Subcutaneous abdominal adipose tissue (tissue), 5 donors: ENCODE results near the gene USP40.
A peak's percentile ranks its signal among the peaks of the same experiment; 100 is the strongest.

Experiments used
- H3K27ac ChIP-seq: one replicate; pipeline ENCODE4 v1.7.0; 2013; ENCODE audit warnings: low read depth, mild to moderate bottlenecking, inconsistent platforms, low read length, moderate library complexity
- H3K27me3 ChIP-seq, 5 donors: one replicate each; pipeline ENCODE4 v1.7.0; 2013; ENCODE audit warnings: low read length in 5 of 5, inconsistent platforms in 1 of 5; ENCODE audit not compliant: control insufficient read depth in 5 of 5, insufficient read depth in 4 of 5
- H3K36me3 ChIP-seq, 5 donors: one replicate each; pipeline ENCODE4 v1.7.0; 2013; ENCODE audit warnings: low read length in 5 of 5; ENCODE audit not compliant: control insufficient read depth in 5 of 5, insufficient read depth in 5 of 5
- H3K4me1 ChIP-seq, 5 donors: one replicate each; pipeline ENCODE4 v1.7.0; 2013; ENCODE audit warnings: low read length in 5 of 5, mild to moderate bottlenecking in 3 of 5, moderate library complexity in 1 of 5; ENCODE audit not compliant: control insufficient read depth in 5 of 5, insufficient read depth in 5 of 5
- H3K4me3 ChIP-seq, 5 donors: one replicate each; pipeline ENCODE4 v1.7.0; 2013; ENCODE audit warnings: low read length in 5 of 5, low read depth in 1 of 5
- H3K9ac ChIP-seq, 5 donors: one replicate each; pipeline ENCODE4 v1.7.0; 2013; ENCODE audit warnings: low read length in 5 of 5, mild to moderate bottlenecking in 4 of 5, moderate library complexity in 3 of 5
- H3K9me3 ChIP-seq, 5 donors: one replicate each; pipeline ENCODE4 v1.7.0; 2013; ENCODE audit warnings: low read length in 5 of 5; ENCODE audit not compliant: control insufficient read depth in 5 of 5
- donor health status: healthy.
- donor health status: healthy.
- donor health status: healthy.
- donor health status: healthy.
- donor health status: healthy.

USP40 gene

DNA sequence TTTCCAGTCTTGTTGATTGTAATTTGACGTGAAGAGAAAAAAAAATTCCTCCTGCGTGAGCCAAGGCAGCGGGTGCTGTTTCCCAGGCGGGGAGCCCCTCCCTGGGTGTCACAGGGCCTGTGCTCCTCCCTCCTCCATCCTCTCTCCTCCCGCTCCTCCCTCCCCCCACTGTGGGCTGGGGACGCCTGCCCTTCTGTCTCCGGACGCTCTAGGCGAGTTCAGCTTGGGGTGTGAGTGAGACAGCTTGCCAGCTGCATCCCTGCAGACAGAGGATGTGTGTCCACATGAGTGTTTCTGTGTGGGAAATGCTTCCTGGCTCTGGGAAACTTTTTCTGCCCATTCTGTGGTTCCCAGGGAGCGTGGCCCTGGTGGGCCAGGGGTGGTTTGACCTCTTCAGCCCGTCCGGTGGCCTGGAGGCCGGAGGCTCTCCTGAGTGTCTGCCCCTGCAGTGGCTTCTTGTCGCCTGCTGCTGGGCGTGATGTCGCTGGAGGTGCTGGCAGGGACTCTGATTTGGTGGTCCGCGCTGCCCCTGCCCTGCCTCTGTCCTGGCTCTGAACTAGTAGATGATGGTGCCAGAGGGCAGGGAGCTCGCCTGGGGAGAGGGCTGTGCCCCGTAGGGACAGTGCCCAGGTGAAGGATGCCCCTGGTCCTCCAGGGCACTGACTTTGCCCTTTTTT is 96.4 kb downstream of the USP40 start:
- Histone ChIP-seq H3K9me3 (peaks cover 0 to 3% (median 0%) of the 10 kb centered on the region in 5 donors), H3K9ac (no peak overlapping the region), H3K4me1 (peaks cover 7 to 17% (median 12%) of the 10 kb centered on the region in 5 donors), H3K27ac (peak overlapping the region; percentile 23), H3K27me3 (peaks cover 0 to 3% (median 0%) of the 10 kb centered on the region in 5 donors), H3K4me3 (peak overlapping the region in 2 of 5 donors; percentile 6 to 8), H3K36me3 (peaks cover 0 to 70% (median 58%) of the 10 kb centered on the region in 5 donors)

DNA sequence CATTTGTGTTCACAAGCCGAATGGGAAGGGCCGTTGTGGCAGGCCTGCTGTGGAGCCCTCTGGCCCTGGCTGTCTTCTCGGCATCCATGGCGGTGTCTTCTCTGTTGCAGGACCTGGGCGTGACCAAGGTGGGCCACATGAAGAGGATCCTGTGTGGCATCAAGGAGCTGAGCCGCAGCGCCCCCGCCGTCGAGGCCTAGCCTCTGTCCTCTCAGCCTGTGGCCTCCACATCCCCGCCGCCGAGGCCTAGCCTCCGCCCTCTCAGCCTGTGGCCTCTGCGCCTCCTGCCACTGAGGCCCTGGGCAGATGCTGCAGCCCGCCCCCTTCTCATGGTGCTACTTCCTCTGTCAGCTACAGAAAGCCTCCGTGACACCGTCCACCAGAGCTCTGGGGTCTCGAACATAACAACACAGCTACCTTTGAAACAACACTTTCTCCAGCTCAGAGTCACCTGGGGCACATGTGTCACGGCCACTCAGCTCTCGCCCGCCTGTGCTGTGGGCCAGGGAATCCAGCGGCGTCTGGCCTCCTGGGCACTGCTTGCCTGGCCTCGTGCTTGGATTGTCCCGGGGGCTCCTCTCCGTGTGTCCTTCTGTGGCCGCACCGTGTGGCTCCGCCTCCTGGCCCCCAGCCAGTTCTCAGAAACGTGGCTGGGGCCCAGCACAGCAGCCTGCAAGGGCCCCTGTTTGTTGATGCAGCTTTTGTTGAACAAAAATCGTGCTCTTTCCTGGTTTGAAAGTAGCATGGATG is 97.1 kb downstream of the USP40 start:
- Histone ChIP-seq H3K4me1 (peaks cover 7 to 17% (median 12%) of the 10 kb centered on the region in 5 donors), H3K27me3 (peaks cover 0 to 3% (median 0%) of the 10 kb centered on the region in 5 donors), H3K9me3 (peaks cover 0 to 3% (median 0%) of the 10 kb centered on the region in 5 donors), H3K36me3 (peaks cover 0 to 77% (median 63%) of the 10 kb centered on the region in 5 donors), H3K9ac (peak overlapping the region in 1 of 5 donors; percentile 49), H3K27ac (peak overlapping the region; percentile 23), H3K4me3 (peak overlapping the region in 2 of 5 donors; percentile 6 to 8)

DNA sequence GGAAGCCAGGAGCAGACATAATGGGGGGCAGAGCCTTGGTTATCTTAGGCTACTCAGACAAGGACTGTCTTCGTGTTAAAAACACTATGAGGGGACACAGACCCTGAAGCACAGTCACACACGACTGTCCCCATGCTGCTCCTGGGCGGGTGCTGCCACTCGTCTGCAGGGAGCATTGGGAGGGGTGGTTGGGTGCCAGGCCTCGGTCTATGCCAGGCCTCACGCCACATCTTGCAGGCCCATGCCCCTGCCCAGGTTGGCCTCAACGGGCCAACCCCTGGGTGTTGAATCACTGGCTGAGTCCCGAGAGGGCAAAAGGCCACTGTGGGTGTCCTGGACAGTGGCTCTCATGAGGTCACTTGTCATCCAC is 97.9 kb downstream of the USP40 start:
- Histone ChIP-seq H3K9ac (no peak overlapping the region), H3K27ac (no peak overlapping the region), H3K4me1 (peaks cover 7 to 17% (median 12%) of the 10 kb centered on the region in 5 donors), H3K36me3 (peaks cover 0 to 81% (median 70%) of the 10 kb centered on the region in 5 donors), H3K27me3 (peaks cover 0 to 3% (median 0%) of the 10 kb centered on the region in 5 donors), H3K9me3 (peaks cover 0 to 3% (median 0%) of the 10 kb centered on the region in 5 donors), H3K4me3 (no peak overlapping the region)

DNA sequence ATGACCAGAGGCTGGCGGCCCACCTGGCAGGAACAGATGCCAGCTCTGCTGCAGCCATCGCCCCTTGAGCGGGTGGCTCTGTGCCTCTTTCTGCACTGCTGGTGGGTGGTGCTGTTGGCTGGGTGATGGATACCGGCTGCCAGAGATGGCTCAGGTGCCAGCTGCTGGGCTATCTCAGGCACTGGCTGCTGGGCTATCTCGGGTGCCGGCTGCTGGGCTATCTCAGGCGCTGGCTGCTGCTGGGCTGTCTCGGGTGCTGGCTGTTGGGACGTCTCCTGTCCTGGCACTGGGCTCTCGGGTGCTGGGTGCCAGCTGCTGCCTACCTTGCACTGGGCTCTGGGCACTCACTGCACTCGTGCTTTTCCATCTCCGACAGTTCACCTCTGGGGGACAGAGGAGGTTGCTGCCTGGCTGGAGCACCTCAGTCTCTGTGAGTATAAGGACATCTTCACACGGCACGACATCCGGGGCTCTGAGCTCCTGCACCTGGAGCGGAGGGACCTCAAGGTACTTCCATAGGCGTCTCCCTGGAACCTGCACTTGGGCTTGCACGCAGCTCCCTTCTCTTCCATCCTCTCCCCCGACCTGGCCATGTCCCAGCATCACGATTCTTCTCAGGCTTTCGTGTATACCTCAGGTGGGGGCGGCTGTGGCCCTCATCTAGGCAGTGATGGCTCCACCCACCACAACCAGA is 98.4 kb downstream of the USP40 start:
- Histone ChIP-seq H3K27me3 (peaks cover 0 to 3% (median 0%) of the 10 kb centered on the region in 5 donors), H3K4me3 (no peak overlapping the region), H3K4me1 (peaks cover 7 to 17% (median 12%) of the 10 kb centered on the region in 5 donors), H3K9me3 (peaks cover 0 to 3% (median 0%) of the 10 kb centered on the region in 5 donors), H3K9ac (no peak overlapping the region), H3K27ac (no peak overlapping the region), H3K36me3 (peaks cover 0 to 87% (median 73%) of the 10 kb centered on the region in 5 donors)

DNA sequence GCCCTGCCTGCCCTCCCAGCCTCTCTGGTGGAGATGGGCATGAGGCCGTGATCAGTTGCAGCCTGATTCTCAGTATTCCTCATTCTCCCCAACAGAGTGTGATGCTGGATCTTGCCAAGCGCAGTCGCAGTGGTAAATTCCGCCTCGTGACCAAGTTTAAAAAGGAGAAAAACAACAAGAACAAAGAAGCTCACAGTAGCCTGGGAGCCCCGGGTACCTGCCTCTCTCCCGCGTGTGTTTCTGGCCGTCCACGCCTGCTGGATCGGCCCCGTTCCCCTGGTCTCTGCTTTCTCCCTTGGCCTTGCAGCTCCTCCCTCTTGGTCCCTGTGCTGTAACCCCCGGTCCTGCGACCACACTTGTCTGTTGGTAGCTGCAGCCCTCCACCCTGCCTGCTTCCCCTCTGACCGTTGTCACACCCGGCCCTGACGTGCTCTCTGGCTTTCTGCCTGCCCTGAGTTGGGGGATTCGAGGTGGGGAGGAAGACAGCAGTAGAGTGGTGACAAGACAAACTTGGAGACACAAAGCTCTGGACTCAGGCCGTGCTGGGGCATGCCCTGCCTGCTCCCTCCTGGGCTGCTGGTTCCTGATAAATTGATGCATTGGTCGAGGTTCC is 99.5 kb downstream of the USP40 start:
- peaks cover 7 to 17% (median 12%) of the 10 kb centered on the region in 5 donors for H3K4me1 ChIP-seq
- peaks cover 0 to 3% (median 0%) of the 10 kb centered on the region in 5 donors for H3K27me3 ChIP-seq
- no peak overlapping the region for H3K4me3 ChIP-seq
- H3K27ac ChIP-seq = no peak overlapping the region
- no peaks in the 10 kb centered on the region for H3K9me3 ChIP-seq
- H3K9ac ChIP-seq = no peak overlapping the region
- peaks cover 0 to 90% (median 76%) of the 10 kb centered on the region in 5 donors for H3K36me3 ChIP-seq

DNA sequence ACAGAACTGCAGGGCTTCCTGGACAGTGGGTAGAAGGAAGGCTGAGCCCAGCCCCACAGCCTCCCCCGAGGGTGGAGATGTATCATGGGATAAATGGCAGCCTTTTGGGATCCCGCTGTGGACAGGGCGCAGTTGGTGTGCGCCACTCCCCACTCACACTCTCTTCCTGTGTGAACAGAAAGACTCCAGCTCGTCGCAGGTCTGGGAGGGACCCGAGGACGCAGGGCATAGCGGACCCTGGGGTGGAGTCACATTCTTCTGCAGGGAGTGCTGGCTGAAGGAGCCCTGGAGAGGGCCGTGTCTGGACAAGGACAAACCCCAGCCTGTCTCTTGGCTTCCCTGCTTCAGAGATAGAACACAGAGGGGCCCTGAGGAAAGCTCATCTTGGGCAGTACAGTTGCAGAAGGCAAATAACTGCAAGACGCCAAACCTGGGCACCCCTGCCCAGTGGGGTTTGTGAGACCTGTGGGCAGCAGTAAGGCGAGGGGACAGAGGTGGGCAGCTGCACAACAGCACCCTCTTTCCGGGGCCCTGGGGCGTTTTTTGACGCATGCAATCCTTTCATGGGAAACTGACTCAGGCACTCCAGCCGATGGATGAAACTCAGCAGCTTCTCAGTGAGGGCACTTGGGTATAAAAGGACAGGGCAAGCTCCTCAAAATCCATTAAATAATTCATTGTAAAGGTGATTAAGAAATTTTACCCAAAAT is 101.9 kb downstream of the USP40 start:
- H3K27ac ChIP-seq = no peak overlapping the region
- peaks cover 2 to 6% (median 5%) of the 10 kb centered on the region in 5 donors for H3K4me1 ChIP-seq
- H3K27me3 ChIP-seq = no peaks in the 10 kb centered on the region
- no peaks in the 10 kb centered on the region for H3K9me3 ChIP-seq
- no peak overlapping the region for H3K9ac ChIP-seq
- no peak overlapping the region for H3K4me3 ChIP-seq
- H3K36me3 ChIP-seq = peaks cover 0 to 93% (median 86%) of the 10 kb centered on the region in 5 donors

GRCh38 chr2:233464056-233464455 is 102.5 kb downstream of the USP40 start:
- Histone ChIP-seq H3K4me1 (no peaks in the 10 kb centered on the region), H3K4me3 (no peak overlapping the region), H3K27me3 (no peaks in the 10 kb centered on the region), H3K9me3 (no peaks in the 10 kb centered on the region), H3K36me3 (peaks cover 0 to 93% (median 86%) of the 10 kb centered on the region in 5 donors), H3K9ac (no peak overlapping the region), H3K27ac (no peak overlapping the region)

- H3K4me1 ChIP-seq = no peaks in the 10 kb centered on the region
- no peak overlapping the region for H3K27ac ChIP-seq
- no peak overlapping the region for H3K4me3 ChIP-seq
- no peaks in the 10 kb centered on the region for H3K27me3 ChIP-seq
- no peak overlapping the region for H3K9ac ChIP-seq
- H3K36me3 ChIP-seq = peaks cover 0 to 93% (median 86%) of the 10 kb centered on the region in 5 donors
- H3K9me3 ChIP-seq = no peaks in the 10 kb centered on the region
These were observed 103.0 kb downstream of the USP40 start for GRCh38 chr2:233463586-233463985.

DNA sequence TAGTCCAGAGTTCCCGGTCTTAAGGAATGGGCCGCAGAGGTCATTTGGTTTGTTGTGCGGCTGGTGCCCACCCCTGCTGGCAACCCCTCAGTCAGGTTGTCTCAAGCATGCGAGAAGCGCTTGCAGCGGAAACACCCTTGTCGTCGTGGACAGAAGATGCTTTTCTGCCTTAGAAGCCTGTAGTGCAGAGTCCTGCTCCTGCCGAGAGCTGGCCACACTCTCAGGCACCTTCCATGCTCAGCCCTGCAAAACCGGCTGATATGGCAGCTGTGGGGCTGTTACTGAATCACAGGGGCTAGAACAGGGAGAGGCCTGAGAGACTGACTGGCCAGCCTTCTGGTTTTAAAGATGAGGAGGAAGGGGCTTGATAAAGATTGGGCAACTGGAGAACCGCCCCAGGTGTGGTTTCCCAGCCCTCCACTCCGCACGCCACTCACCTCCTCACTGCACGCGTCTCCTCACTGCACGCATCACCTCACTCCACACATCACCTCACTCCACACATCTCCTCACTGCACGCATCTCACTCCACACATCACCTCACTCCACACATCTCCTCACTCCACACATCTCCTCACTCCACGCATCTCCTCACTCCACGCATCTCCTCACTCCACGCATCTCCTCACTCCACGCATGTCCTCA is 103.6 kb downstream of the USP40 start:
- Histone ChIP-seq H3K27ac (no peak overlapping the region), H3K4me3 (no peak overlapping the region), H3K27me3 (no peaks in the 10 kb centered on the region), H3K9me3 (no peaks in the 10 kb centered on the region), H3K36me3 (peaks cover 0 to 93% (median 85%) of the 10 kb centered on the region in 5 donors), H3K4me1 (no peaks in the 10 kb centered on the region), H3K9ac (no peak overlapping the region)
